HCT116 (cell line): ENCODE data around the gene MAPK8. TPM values are rescaled to one million over a fixed set of nuclear protein-coding genes. Genes with fewer than 3 reads are reported as not detected.
A peak's percentile ranks its signal among the peaks of the same experiment; 100 is the strongest.

ENCODE experiments used
- ATAC-seq: fragments of 200-7000 bp; cut with Tn5 transposase; 2 replicates; pipeline ENCODE4 v1.9.1; 2020; ENCODE audit warnings: mild to moderate bottlenecking, moderate library complexity
- BruUV-seq: library from RNA; stranded (reverse); fragments of 400-500 nt; replicated peaks from 2 replicates; lab custom pipeline; 2021; lab: Mats Ljungman, UMichigan
- CTCF ChIA-PET: fragments of 300-600 bp; sonication (Branson Sonifier 250); formaldehyde crosslinking; loops from one replicate; lab custom pipeline; 2021; ENCODE audit warnings: antibody characterized with exemption; lab: Charles Lee
- POLR2A ChIA-PET: fragments of 300-600, 350-600 bp; sonication (Branson Sonifier 250); formaldehyde crosslinking; loops from one replicate; lab custom pipeline; 2021; ENCODE audit warnings: antibody characterized with exemption; lab: Charles Lee
- RAD21 ChIA-PET, 2 experiments: fragments of 300-600 bp; sonication (Branson Sonifier 250); formaldehyde crosslinking; loops; one replicate each; lab custom pipeline; 2023; ENCODE audit warnings: low total read pairs in 2 of 2; ENCODE audit not compliant: uncharacterized antibody in 2 of 2, unreplicated experiment in 2 of 2, low non-redundant PET in 1 of 2; lab: Charles Lee
- DNase-seq: peaks from one replicate; pipeline ENCODE4 v3.0.0-alpha.2; 2010; ENCODE audit warnings: low read depth, low spot score
- H2AFZ ChIP-seq: fragments of 200-600 bp; shearing (Covaris generic), sonication (generic); 2 replicates; pipeline ENCODE4 v1.6.1; 2017; ENCODE audit warnings: low read depth, mixed run types, mixed read lengths, antibody characterized with exemption, low read length; ENCODE audit not compliant: poor library complexity, severe bottlenecking
- H3K27ac ChIP-seq: 2 replicates; pipeline ENCODE4 v1.5.1; 2012; ENCODE audit warnings: low read depth, low read length
- H3K27me3 ChIP-seq: fragments of 200-600 bp; sonication (generic); 2 replicates; pipeline ENCODE4 v1.6.1; 2016; ENCODE audit warnings: mixed run types, low read length, mixed read lengths; ENCODE audit not compliant: insufficient read depth
- H3K36me3 ChIP-seq, 2 experiments: fragments of 200-500 bp in 1 of 2; fragments of 200-600 bp in 1 of 2; sonication (Bioruptor generic) in 1 of 2; sonication (generic) in 1 of 2; 2 replicates each; pipeline versions ENCODE4 v1.5.1 to v1.6.1; 2014 to 2016; ENCODE audit warnings: low read length in 2 of 2, inconsistent platforms in 1 of 2, mixed read lengths in 1 of 2, mixed run types in 1 of 2; ENCODE audit not compliant: insufficient read depth in 2 of 2, control insufficient read depth in 1 of 2
- H3K4me1 ChIP-seq, 2 experiments: fragments of 200-600 bp in 1 of 2; sonication (generic) in 1 of 2; 2 replicates each; pipeline versions ENCODE4 v1.5.1 to v1.6.1; 2012 to 2017; ENCODE audit warnings: low read length in 2 of 2, inconsistent platforms in 1 of 2, mild to moderate bottlenecking in 1 of 2, mixed read lengths in 1 of 2, mixed run types in 1 of 2, moderate library complexity in 1 of 2; ENCODE audit not compliant: insufficient read depth in 2 of 2, control insufficient read depth in 1 of 2
- H3K4me2 ChIP-seq: fragments of 200-600 bp; sonication (generic); 2 replicates; pipeline ENCODE4 v1.6.1; 2017; ENCODE audit warnings: mixed run types, low read length, mixed read lengths
- H3K4me3 ChIP-seq, 2 experiments: fragments of 200-600 bp in 1 of 2; sonication (generic) in 1 of 2; replicated peaks in 1 of 2; 2 replicates each; pipeline ENCODE4 v1.5.1; 2011 to 2016; ENCODE audit warnings: low read length in 2 of 2, control low read depth in 1 of 2, low read depth in 1 of 2, mild to moderate bottlenecking in 1 of 2, mixed read lengths in 1 of 2, mixed run types in 1 of 2
- H3K79me2 ChIP-seq: fragments of 200-600 bp; sonication (generic); 2 replicates; pipeline ENCODE4 v1.6.1; 2017; ENCODE audit warnings: mild to moderate bottlenecking, mixed run types, low read length, moderate library complexity, mixed read lengths; ENCODE audit not compliant: insufficient read depth
- H3K9ac ChIP-seq: fragments of 200-600 bp; sonication (generic); 2 replicates; pipeline ENCODE4 v1.6.1; 2016; ENCODE audit warnings: low read length, mixed read lengths
- H3K9me2 ChIP-seq: fragments of 200-600 bp; sonication (generic), shearing (Covaris generic); 2 replicates; pipeline ENCODE4 v1.6.1; 2017; ENCODE audit warnings: mixed run types, mild to moderate bottlenecking, moderate library complexity; ENCODE audit not compliant: insufficient read depth
- H3K9me3 ChIP-seq, 2 experiments: fragments of 200-500 bp in 1 of 2; fragments of 200-600 bp in 1 of 2; sonication (Bioruptor generic) in 1 of 2; sonication (generic) in 1 of 2; 2 replicates each; pipeline ENCODE4 v1.6.1; 2014 to 2017; ENCODE audit warnings: low read length in 2 of 2, mixed read lengths in 2 of 2, inconsistent platforms in 1 of 2, low read depth in 1 of 2, mild to moderate bottlenecking in 1 of 2, mixed run types in 1 of 2, moderate library complexity in 1 of 2; ENCODE audit not compliant: control insufficient read depth in 1 of 2, insufficient read depth in 1 of 2
- H4K20me1 ChIP-seq: fragments of 200-600 bp; sonication (generic), shearing (Covaris generic); 2 replicates; pipeline ENCODE4 v1.6.1; 2017; ENCODE audit warnings: mixed run types, mild to moderate bottlenecking, moderate library complexity; ENCODE audit not compliant: insufficient read depth
- EZH2phosphoT487 ChIP-seq: fragments of 200-600 bp; IDR thresholded peaks from 2 replicates; pipeline ENCODE4 v1.6.1; 2018; ENCODE audit warnings: antibody characterized with exemption, borderline replicate concordance
- POLR2AphosphoS5 ChIP-seq: IDR thresholded peaks from 2 replicates; pipeline ENCODE4 v1.6.1; 2011; ENCODE audit warnings: mild to moderate bottlenecking, low read depth, low read length, moderate library complexity
- SP1 ChIP-seq: IDR thresholded peaks from 2 replicates; pipeline ENCODE4 v1.6.1; 2012; ENCODE audit warnings: low read depth
- TCF7L2 ChIP-seq: IDR thresholded peaks from 2 replicates; pipeline ENCODE4 v1.7.0; 2011; ENCODE audit warnings: borderline replicate concordance, inconsistent platforms; ENCODE audit not compliant: insufficient read depth, insufficient read length; ENCODE audit errors: extremely low read depth
- YY1 ChIP-seq: IDR thresholded peaks from 2 replicates; pipeline ENCODE4 v1.6.1; 2011; ENCODE audit warnings: low read length, low read depth, moderate library complexity, mild to moderate bottlenecking; ENCODE audit not compliant: insufficient replicate concordance; ENCODE audit errors: extremely low read depth
- intact Hi-C: fragments of 100-400 bp; cut with micrococcal nuclease; formaldehyde crosslinking; loops from 2 replicates; pipeline ENCODE4 v1.10.0; 2022
- total RNA-seq: library from RNA; stranded (reverse); gene quantifications from one replicate; pipeline ENCODE4 v1.2.1, GENCODE V29; 2021; ENCODE audit not compliant: unreplicated experiment
- TF ChIP-seq, protein P1 (sequence below): IDR thresholded peaks from 2 replicates; pipeline ENCODE4 v1.6.1; 2011; ENCODE audit warnings: mild to moderate bottlenecking, low read length, moderate library complexity; ENCODE audit not compliant: insufficient replicate concordance; ENCODE audit errors: extremely low read depth
- TF ChIP-seq, protein P2 (sequence below), 3 experiments: fragments of 200-600 bp in 1 of 3; sonication (generic) in 1 of 3; IDR thresholded peaks in 2 of 3; conservative IDR thresholded peaks in 1 of 3; 2 replicates each; pipeline ENCODE4 v1.5.1; 2012 to 2017; ENCODE audit warnings: low read depth in 2 of 3, low read length in 2 of 3, antibody characterized with exemption in 1 of 3, borderline replicate concordance in 1 of 3, control low read depth in 1 of 3, mild to moderate bottlenecking in 1 of 3, mixed read lengths in 1 of 3, mixed run types in 1 of 3, moderate library complexity in 1 of 3; ENCODE audit not compliant: insufficient read depth in 1 of 3

The MAPK8 gene
- total RNA-seq, 1 experiment from 2014 or later = 71.0 TPM

DNA sequence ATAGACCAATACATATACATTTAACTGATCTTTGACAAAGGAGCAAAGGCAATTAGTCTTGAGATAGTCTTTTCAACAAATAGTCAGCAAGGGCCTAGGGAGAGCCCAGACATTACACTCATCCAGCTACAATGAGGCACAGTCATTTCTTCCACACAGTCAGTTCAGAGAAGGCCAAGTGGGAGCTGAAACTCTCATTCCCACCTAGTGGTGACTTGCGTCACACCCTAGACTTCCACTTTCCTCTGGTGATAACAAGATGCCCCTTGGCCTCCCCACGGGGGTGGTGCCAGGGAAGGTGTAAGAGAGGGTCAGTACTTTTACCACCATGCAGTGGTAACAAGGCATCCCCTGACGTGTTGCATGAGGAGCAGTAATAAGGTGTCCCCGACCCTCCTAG, 39.9 kb upstream of the MAPK8 start:
- no peaks in the 10 kb centered on the region for H3K79me2 ChIP-seq
- H3K4me1 ChIP-seq = no peaks in the 10 kb centered on the region
- no peak overlapping the region for H3K4me3 ChIP-seq
- H3K27me3 ChIP-seq = no peaks in the 10 kb centered on the region
- no TSS peak for BruUV-seq
- no peaks in the 10 kb centered on the region for H3K36me3 ChIP-seq
- H4K20me1 ChIP-seq = no peaks in the 10 kb centered on the region
- intact Hi-C loops = no loop called here
- no peak overlapping the region for H3K4me2 ChIP-seq
- H3K9me2 ChIP-seq = no peaks in the 10 kb centered on the region
- ATAC-seq = no peak
- ChIA-PET CTCF (no interaction called here), POLR2A (no interaction called here), RAD21 (no interaction called here)
- no peak for TF ChIP-seq TCF7L2
- TF ChIP-seq SP1 = no peak
- TF ChIP-seq, protein P1, sequence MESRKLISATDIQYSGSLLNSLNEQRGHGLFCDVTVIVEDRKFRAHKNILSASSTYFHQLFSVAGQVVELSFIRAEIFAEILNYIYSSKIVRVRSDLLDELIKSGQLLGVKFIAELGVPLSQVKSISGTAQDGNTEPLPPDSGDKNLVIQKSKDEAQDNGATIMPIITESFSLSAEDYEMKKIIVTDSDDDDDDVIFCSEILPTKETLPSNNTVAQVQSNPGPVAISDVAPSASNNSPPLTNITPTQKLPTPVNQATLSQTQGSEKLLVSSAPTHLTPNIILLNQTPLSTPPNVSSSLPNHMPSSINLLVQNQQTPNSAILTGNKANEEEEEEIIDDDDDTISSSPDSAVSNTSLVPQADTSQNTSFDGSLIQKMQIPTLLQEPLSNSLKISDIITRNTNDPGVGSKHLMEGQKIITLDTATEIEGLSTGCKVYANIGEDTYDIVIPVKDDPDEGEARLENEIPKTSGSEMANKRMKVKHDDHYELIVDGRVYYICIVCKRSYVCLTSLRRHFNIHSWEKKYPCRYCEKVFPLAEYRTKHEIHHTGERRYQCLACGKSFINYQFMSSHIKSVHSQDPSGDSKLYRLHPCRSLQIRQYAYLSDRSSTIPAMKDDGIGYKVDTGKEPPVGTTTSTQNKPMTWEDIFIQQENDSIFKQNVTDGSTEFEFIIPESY = no peak
- TF ChIP-seq YY1 = no peak
- TF ChIP-seq EZH2phosphoT487 = no peak
- TF ChIP-seq, protein P2, sequence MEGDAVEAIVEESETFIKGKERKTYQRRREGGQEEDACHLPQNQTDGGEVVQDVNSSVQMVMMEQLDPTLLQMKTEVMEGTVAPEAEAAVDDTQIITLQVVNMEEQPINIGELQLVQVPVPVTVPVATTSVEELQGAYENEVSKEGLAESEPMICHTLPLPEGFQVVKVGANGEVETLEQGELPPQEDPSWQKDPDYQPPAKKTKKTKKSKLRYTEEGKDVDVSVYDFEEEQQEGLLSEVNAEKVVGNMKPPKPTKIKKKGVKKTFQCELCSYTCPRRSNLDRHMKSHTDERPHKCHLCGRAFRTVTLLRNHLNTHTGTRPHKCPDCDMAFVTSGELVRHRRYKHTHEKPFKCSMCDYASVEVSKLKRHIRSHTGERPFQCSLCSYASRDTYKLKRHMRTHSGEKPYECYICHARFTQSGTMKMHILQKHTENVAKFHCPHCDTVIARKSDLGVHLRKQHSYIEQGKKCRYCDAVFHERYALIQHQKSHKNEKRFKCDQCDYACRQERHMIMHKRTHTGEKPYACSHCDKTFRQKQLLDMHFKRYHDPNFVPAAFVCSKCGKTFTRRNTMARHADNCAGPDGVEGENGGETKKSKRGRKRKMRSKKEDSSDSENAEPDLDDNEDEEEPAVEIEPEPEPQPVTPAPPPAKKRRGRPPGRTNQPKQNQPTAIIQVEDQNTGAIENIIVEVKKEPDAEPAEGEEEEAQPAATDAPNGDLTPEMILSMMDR (IDR thresholded peaks at IDR 0.05 in 2 of 3, conservative IDR thresholded peaks at IDR 0.05 in 1 of 3; ENCODE audit: borderline replicate concordance in 1 of 3, insufficient read depth in 1 of 3, low read depth in 2 of 3, low read length in 2 of 3) = peak in 1 of 3 experiments; percentile 19; a peak in 2 of 6 replicates
- no peak for TF ChIP-seq POLR2AphosphoS5
- H2AFZ ChIP-seq = no peak overlapping the region
- no peak for DNase-seq
- H3K9ac ChIP-seq = no peak overlapping the region
- H3K27ac ChIP-seq = no peak overlapping the region
- no peaks in the 10 kb centered on the region for H3K9me3 ChIP-seq
